ENCODE data around the gene B9D1.

Gene B9D1

DNA sequence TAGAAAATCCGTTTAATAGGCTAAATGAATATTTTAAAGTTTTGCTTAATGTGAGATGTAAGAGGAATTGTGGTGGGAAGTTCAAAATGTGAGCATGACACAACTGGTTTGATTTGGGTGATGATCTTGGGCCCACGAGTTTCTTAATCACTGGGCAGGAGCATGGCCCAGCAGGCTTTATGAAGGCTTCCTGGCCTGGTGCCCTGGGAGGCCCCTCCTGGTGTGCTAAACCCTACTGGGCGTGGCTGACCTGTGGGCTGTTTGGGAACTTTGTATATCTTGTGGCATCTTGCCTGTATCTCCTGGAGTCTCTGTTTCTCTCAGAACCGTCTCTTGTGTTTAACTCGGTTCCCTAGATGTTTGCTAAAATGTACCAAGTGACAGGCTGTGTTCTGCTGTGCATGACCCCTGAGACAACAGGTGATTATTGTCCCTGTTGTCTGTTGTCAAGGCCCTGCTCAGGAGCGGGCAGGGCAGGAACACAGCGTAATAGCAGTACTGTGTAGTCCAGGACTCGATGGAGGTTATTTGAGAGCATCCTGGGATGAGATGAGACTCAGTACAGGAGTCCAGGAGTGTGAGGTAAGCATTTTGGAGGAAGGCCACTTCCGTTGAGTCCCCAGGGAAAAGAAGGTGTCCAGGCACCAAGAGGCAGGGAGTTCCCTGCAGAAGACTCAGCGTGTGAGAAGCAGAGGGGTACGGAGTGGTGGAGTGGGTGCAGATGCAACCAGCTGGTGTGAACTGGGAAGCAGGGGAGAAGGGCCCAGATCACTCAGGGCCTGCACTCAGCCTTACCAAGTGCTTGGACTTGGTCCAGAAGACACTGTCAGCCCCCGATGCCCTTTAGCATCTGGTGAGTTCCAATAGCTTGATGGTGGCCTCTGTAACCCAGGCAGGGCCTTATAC is 48.5 kb downstream of the B9D1 start:
- Histone ChIP-seq H3K27me3 (replicated peaks in 2 of 5; ENCODE audit: control insufficient read depth in 4 of 5, insufficient read depth in 5 of 5, low read length in 4 of 5) (peaks cover 0 to 18% (median 11%) of the 10 kb centered on the region in 5 experiments), H3K27ac (ENCODE audit: insufficient read depth in 1 of 2, low read depth in 1 of 2, low read length in 2 of 2, poor library complexity in 1 of 2, severe bottlenecking in 2 of 2) (no peak overlapping the region), H3K9me3 (ENCODE audit: control extremely low read depth in 1 of 5, control insufficient read depth in 4 of 5, insufficient read depth in 2 of 5, low read depth in 1 of 5, low read length in 4 of 5) (no peaks in the 10 kb centered on the region), H3K36me3 (ENCODE audit: control insufficient read depth in 4 of 4, insufficient read depth in 4 of 4, low read length in 3 of 4) (no peaks in the 10 kb centered on the region), H3K4me3 (ENCODE audit: control insufficient read depth in 1 of 7, extremely low read depth in 1 of 7, insufficient read depth in 4 of 7, low read depth in 2 of 7, low read length in 6 of 7) (no peak overlapping the region), H3K4me1 (ENCODE audit: control extremely low read depth in 1 of 4, control insufficient read depth in 4 of 4, insufficient read depth in 4 of 4, low read length in 3 of 4) (peaks cover 0 to 4% (median 0%) of the 10 kb centered on the region in 4 experiments)
- no peak for DNase-seq
- 95% methylated on average over 9 of the region's 12 CpGs for WGBS (ENCODE audit: insufficient coverage)
- ChIA-PET CTCF (no interaction called here), POLR2A (no interaction called here)

- no peak for DNase-seq
- Histone ChIP-seq H3K9me3 (ENCODE audit: control extremely low read depth in 1 of 5, control insufficient read depth in 4 of 5, insufficient read depth in 2 of 5, low read depth in 1 of 5, low read length in 4 of 5) (no peaks in the 10 kb centered on the region), H3K4me1 (ENCODE audit: control extremely low read depth in 1 of 4, control insufficient read depth in 4 of 4, insufficient read depth in 4 of 4, low read length in 3 of 4) (peaks cover 0 to 4% (median 0%) of the 10 kb centered on the region in 4 experiments), H3K36me3 (ENCODE audit: control insufficient read depth in 4 of 4, insufficient read depth in 4 of 4, low read length in 3 of 4) (no peaks in the 10 kb centered on the region), H3K27ac (ENCODE audit: insufficient read depth in 1 of 2, low read depth in 1 of 2, low read length in 2 of 2, poor library complexity in 1 of 2, severe bottlenecking in 2 of 2) (no peak overlapping the region), H3K27me3 (replicated peaks in 2 of 5; ENCODE audit: control insufficient read depth in 4 of 5, insufficient read depth in 5 of 5, low read length in 4 of 5) (peaks cover 0 to 19% (median 18%) of the 10 kb centered on the region in 5 experiments), H3K4me3 (ENCODE audit: control insufficient read depth in 1 of 7, extremely low read depth in 1 of 7, insufficient read depth in 4 of 7, low read depth in 2 of 7, low read length in 6 of 7) (no peak overlapping the region)
- 98% methylated on average over 7 of the region's 13 CpGs for WGBS (ENCODE audit: insufficient coverage)
- CTCF ChIA-PET: interaction anchor here (1.1 to 2.9 kb wide), 2 partner anchors 23 to 26 kb away, joined by 3 to 13 read pairs; no protein-coding TSS in a partner anchor
- POLR2A ChIA-PET: no interaction called here
Observed at GRCh38 chr17:19313066-19313745, 49.3 kb downstream of the B9D1 start.

- no peaks in the 10 kb centered on the region for H3K36me3 ChIP-seq (ENCODE audit: control insufficient read depth in 4 of 4, insufficient read depth in 4 of 4, low read length in 3 of 4)
- ChIA-PET POLR2A (no interaction called here), CTCF (interaction anchor here (1.1 to 2.9 kb wide), 2 partner anchors 24 to 27 kb away, joined by 3 to 13 read pairs; no protein-coding TSS in a partner anchor)
- H3K27me3 ChIP-seq (replicated peaks in 2 of 5; ENCODE audit: control insufficient read depth in 4 of 5, insufficient read depth in 5 of 5, low read length in 4 of 5): peaks cover 0 to 19% (median 19%) of the 10 kb centered on the region in 5 experiments
- no peak overlapping the region for H3K27ac ChIP-seq (ENCODE audit: insufficient read depth in 1 of 2, low read depth in 1 of 2, low read length in 2 of 2, poor library complexity in 1 of 2, severe bottlenecking in 2 of 2)
- H3K9me3 ChIP-seq (ENCODE audit: control extremely low read depth in 1 of 5, control insufficient read depth in 4 of 5, insufficient read depth in 2 of 5, low read depth in 1 of 5, low read length in 4 of 5): no peaks in the 10 kb centered on the region
- no peak overlapping the region for H3K4me3 ChIP-seq (ENCODE audit: control insufficient read depth in 1 of 7, extremely low read depth in 1 of 7, insufficient read depth in 4 of 7, low read depth in 2 of 7, low read length in 6 of 7)
- no peak for DNase-seq
- 100% methylated on average over 6 of the region's 7 CpGs for WGBS (ENCODE audit: insufficient coverage)
- peaks cover 0 to 4% (median 0%) of the 10 kb centered on the region in 4 experiments for H3K4me1 ChIP-seq (ENCODE audit: control extremely low read depth in 1 of 4, control insufficient read depth in 4 of 4, insufficient read depth in 4 of 4, low read length in 3 of 4)
Observed at GRCh38 chr17:19312406-19312805, 50.1 kb downstream of the B9D1 start.

- Histone ChIP-seq H3K27ac (ENCODE audit: insufficient read depth in 1 of 2, low read depth in 1 of 2, low read length in 2 of 2, poor library complexity in 1 of 2, severe bottlenecking in 2 of 2) (no peak overlapping the region), H3K4me1 (ENCODE audit: control extremely low read depth in 1 of 4, control insufficient read depth in 4 of 4, insufficient read depth in 4 of 4, low read length in 3 of 4) (peaks cover 2 to 8% (median 3%) of the 10 kb centered on the region in 4 experiments), H3K4me3 (ENCODE audit: control insufficient read depth in 1 of 7, extremely low read depth in 1 of 7, insufficient read depth in 4 of 7, low read depth in 2 of 7, low read length in 6 of 7) (no peak overlapping the region), H3K27me3 (replicated peaks in 2 of 5; ENCODE audit: control insufficient read depth in 4 of 5, insufficient read depth in 5 of 5, low read length in 4 of 5) (peaks cover 0 to 19% (median 18%) of the 10 kb centered on the region in 5 experiments), H3K9me3 (ENCODE audit: control extremely low read depth in 1 of 5, control insufficient read depth in 4 of 5, insufficient read depth in 2 of 5, low read depth in 1 of 5, low read length in 4 of 5) (no peaks in the 10 kb centered on the region), H3K36me3 (ENCODE audit: control insufficient read depth in 4 of 4, insufficient read depth in 4 of 4, low read length in 3 of 4) (no peaks in the 10 kb centered on the region)
- CTCF ChIA-PET: interaction anchor here (1.1 to 2.9 kb wide), 2 partner anchors 25 to 28 kb away, joined by 3 to 13 read pairs; no protein-coding TSS in a partner anchor
- peak in 1 of 3 donors; percentile 26 for DNase-seq
- 93% methylated on average over 3 of the region's 6 CpGs for WGBS (ENCODE audit: insufficient coverage)
- POLR2A ChIA-PET: no interaction called here
Observed at GRCh38 chr17:19311421-19312215, 50.9 kb downstream of the B9D1 start.

- no peak overlapping the region for H3K4me3 ChIP-seq (ENCODE audit: control insufficient read depth in 1 of 7, extremely low read depth in 1 of 7, insufficient read depth in 4 of 7, low read depth in 2 of 7, low read length in 6 of 7)
- WGBS (ENCODE audit: insufficient coverage): 100% methylated on average over 1 of the region's 5 CpGs
- peaks cover 0 to 19% (median 15%) of the 10 kb centered on the region in 5 experiments for H3K27me3 ChIP-seq (replicated peaks in 2 of 5; ENCODE audit: control insufficient read depth in 4 of 5, insufficient read depth in 5 of 5, low read length in 4 of 5)
- ChIA-PET CTCF (interaction anchor here (2.9 kb wide), 1 partner anchor 28 kb away, joined by 13 read pairs; no protein-coding TSS in a partner anchor), POLR2A (no interaction called here)
- no peaks in the 10 kb centered on the region for H3K36me3 ChIP-seq (ENCODE audit: control insufficient read depth in 4 of 4, insufficient read depth in 4 of 4, low read length in 3 of 4)
- no peaks in the 10 kb centered on the region for H3K9me3 ChIP-seq (ENCODE audit: control extremely low read depth in 1 of 5, control insufficient read depth in 4 of 5, insufficient read depth in 2 of 5, low read depth in 1 of 5, low read length in 4 of 5)
- peaks cover 3 to 14% (median 9%) of the 10 kb centered on the region in 4 experiments for H3K4me1 ChIP-seq (ENCODE audit: control extremely low read depth in 1 of 4, control insufficient read depth in 4 of 4, insufficient read depth in 4 of 4, low read length in 3 of 4)
- DNase-seq: no peak
- no peak overlapping the region for H3K27ac ChIP-seq (ENCODE audit: insufficient read depth in 1 of 2, low read depth in 1 of 2, low read length in 2 of 2, poor library complexity in 1 of 2, severe bottlenecking in 2 of 2)
Observed at GRCh38 chr17:19311016-19311415, 51.5 kb downstream of the B9D1 start.

- 100% methylated on average over 1 of the region's 4 CpGs for WGBS (ENCODE audit: insufficient coverage)
- Histone ChIP-seq H3K4me3 (ENCODE audit: control insufficient read depth in 1 of 7, extremely low read depth in 1 of 7, insufficient read depth in 4 of 7, low read depth in 2 of 7, low read length in 6 of 7) (no peak overlapping the region), H3K36me3 (ENCODE audit: control insufficient read depth in 4 of 4, insufficient read depth in 4 of 4, low read length in 3 of 4) (no peaks in the 10 kb centered on the region), H3K9me3 (ENCODE audit: control extremely low read depth in 1 of 5, control insufficient read depth in 4 of 5, insufficient read depth in 2 of 5, low read depth in 1 of 5, low read length in 4 of 5) (no peaks in the 10 kb centered on the region), H3K27me3 (replicated peaks in 2 of 5; ENCODE audit: control insufficient read depth in 4 of 5, insufficient read depth in 5 of 5, low read length in 4 of 5) (peaks cover 0 to 19% (median 15%) of the 10 kb centered on the region in 5 experiments), H3K4me1 (ENCODE audit: control extremely low read depth in 1 of 4, control insufficient read depth in 4 of 4, insufficient read depth in 4 of 4, low read length in 3 of 4) (peaks cover 11 to 22% (median 18%) of the 10 kb centered on the region in 4 experiments), H3K27ac (ENCODE audit: insufficient read depth in 1 of 2, low read depth in 1 of 2, low read length in 2 of 2, poor library complexity in 1 of 2, severe bottlenecking in 2 of 2) (no peak overlapping the region)
- ChIA-PET CTCF (interaction anchor here (2.9 kb wide), 1 partner anchor 29 kb away, joined by 13 read pairs; no protein-coding TSS in a partner anchor), POLR2A (no interaction called here)
- DNase-seq: no peak
Observed at GRCh38 chr17:19310151-19310550, 52.4 kb downstream of the B9D1 start.

All from common myeloid progenitor, CD34-positive (primary cell).